Activated CD4-positive, CD25-positive, alpha-beta regulatory T cell (primary cell): ENCODE results near the gene TFF3.

ENCODE experiments used
- DNase-seq, 4 experiments: peaks; one replicate each; lab custom pipeline; 2025; lab: John Stamatoyannopoulos, UW

TFF3 gene

GRCh38 chr21:42315296-42315891 is at the start of gene TFF3:
TSS of gene TFF3 (minus strand) at chr21:42315409. CDS start at chr21:42315374, 35 bp downstream.
- DNase-seq: no peak

- DNase-seq: no peak
These were observed 49.2 kb upstream of the TFF3 start for GRCh38 chr21:42364304-42364865.

- DNase-seq: no peak
These were observed 48.1 kb upstream of the TFF3 start for GRCh38 chr21:42363312-42363711.

- DNase-seq: no peak
These were observed 47.5 kb upstream of the TFF3 start for GRCh38 chr21:42362700-42363099.

- no peak for DNase-seq
These were observed 47.0 kb upstream of the TFF3 start for GRCh38 chr21:42362198-42362597.

- DNase-seq: no peak
These were observed 46.1 kb upstream of the TFF3 start for GRCh38 chr21:42361286-42361685.

GRCh38 chr21:42360317-42360716 is 45.1 kb upstream of the TFF3 start:
- no peak for DNase-seq

GRCh38 chr21:42358937-42359336 is 43.7 kb upstream of the TFF3 start:
- DNase-seq: no peak

GRCh38 chr21:42358261-42358660 is 43.1 kb upstream of the TFF3 start:
- DNase-seq: no peak

- DNase-seq: no peak
These were observed 42.1 kb upstream of the TFF3 start for GRCh38 chr21:42357307-42357706.

GRCh38 chr21:42356650-42357049 is 41.4 kb upstream of the TFF3 start:
- no peak for DNase-seq

GRCh38 chr21:42356046-42356445 is 40.8 kb upstream of the TFF3 start:
- DNase-seq: no peak

GRCh38 chr21:42353623-42354022 is 38.4 kb upstream of the TFF3 start:
- no peak for DNase-seq

GRCh38 chr21:42352441-42353095 is 37.4 kb upstream of the TFF3 start:
- no peak for DNase-seq

GRCh38 chr21:42351626-42352440 is 36.6 kb upstream of the TFF3 start:
- no peak for DNase-seq

GRCh38 chr21:42350927-42351426 is 35.8 kb upstream of the TFF3 start, which contains the start of gene TFF2:
TSS of gene TFF2 (minus strand) at chr21:42350994. CDS start at chr21:42350957, 37 bp downstream.
- no peak for DNase-seq

GRCh38 chr21:42350318-42350910 is 35.2 kb upstream of the TFF3 start:
- no peak for DNase-seq

GRCh38 chr21:42349420-42350317 is 34.5 kb upstream of the TFF3 start:
- no peak for DNase-seq

- no peak for DNase-seq
These were observed 33.6 kb upstream of the TFF3 start for GRCh38 chr21:42348762-42349161.

GRCh38 chr21:42347601-42348327 is 32.6 kb upstream of the TFF3 start:
- no peak for DNase-seq
